ENCODE measurements around the gene ISM1.

ISM1 gene

GRCh38 chr20:13271098-13271497, 50.0 kb downstream of the ISM1 start:
- no peak for TF ChIP-seq CTCF (conservative IDR thresholded peaks at IDR 0.05; ENCODE audit: low read depth, low read length)
- no peak for DNase-seq (ENCODE audit: low read depth)
- no peak overlapping the region for H3K4me3 ChIP-seq (ENCODE audit: low read length)

- TF ChIP-seq CTCF (conservative IDR thresholded peaks at IDR 0.05; ENCODE audit: low read depth, low read length), result no peak
- H3K4me3 ChIP-seq (ENCODE audit: low read length), result no peak overlapping the region
- DNase-seq (ENCODE audit: low read depth), result no peak
Measured at GRCh38 chr20:13271977-13272975, 51.2 kb downstream of the ISM1 start.

DNA sequence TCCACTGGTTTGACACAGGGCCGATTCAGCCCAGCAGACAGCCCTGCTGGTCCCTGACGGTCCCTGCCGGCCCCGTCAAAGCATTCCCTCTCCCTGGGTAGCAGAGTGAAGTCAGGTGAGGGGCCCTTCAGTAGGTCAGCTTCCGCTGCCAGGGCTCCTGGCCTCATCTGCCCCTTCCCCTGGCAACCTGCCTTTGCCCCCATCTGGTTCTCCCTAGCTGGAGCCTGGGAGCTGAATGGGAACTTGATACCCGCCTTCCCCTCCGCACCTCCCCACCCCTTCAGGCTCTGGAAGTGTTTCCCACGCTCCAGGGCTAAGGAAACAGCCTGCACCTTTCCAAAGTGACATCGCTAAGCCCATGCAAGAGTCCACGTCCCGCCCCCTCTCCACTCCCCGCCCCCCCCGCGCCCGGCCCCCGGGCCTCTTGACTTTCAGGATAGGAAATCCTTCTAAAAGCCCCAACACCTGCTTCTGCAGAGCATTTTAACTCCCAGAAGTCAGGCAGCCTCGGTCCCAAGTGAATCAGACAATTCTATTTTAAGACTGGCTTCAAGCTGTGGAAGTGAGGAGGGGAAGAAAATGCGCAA, 53.3 kb downstream of the ISM1 start:
- no peak for TF ChIP-seq CTCF (conservative IDR thresholded peaks at IDR 0.05; ENCODE audit: low read depth, low read length)
- DNase-seq (ENCODE audit: low read depth), result no peak
- H3K4me3 ChIP-seq (ENCODE audit: low read length), result no peak overlapping the region

DNA sequence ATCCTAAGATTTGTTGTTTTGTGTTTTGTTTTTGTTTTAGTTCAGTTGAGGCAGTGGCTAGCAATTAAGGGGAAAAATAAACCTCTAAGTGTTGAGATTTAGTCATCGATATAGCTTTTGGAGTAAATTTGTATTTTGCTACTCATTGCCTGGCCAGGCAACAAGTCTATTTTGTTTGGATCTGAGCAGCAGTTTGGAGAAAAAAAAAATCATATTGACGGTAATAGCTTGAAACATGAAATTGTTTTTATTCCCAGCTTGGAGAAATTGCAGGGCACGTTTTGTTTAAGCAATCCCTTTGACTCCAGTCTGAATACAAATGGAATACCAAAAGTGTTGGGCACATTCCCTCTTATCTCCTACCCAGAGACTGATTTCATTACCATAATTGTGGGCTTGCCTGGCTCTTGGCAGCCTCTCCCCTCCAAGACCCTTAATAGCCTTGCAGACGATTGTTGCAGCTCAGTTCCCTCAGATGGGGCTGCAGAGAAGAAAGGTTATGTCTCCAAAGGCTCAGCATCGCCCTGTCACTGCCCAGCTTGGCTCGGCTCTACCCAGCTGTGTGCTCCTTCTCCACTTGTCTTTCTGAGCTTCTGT, 56.0 kb downstream of the ISM1 start:
- no peak for DNase-seq (ENCODE audit: low read depth)
- TF ChIP-seq CTCF (conservative IDR thresholded peaks at IDR 0.05; ENCODE audit: low read depth, low read length), result no peak
- H3K4me3 ChIP-seq (ENCODE audit: low read length), result no peak overlapping the region

DNA sequence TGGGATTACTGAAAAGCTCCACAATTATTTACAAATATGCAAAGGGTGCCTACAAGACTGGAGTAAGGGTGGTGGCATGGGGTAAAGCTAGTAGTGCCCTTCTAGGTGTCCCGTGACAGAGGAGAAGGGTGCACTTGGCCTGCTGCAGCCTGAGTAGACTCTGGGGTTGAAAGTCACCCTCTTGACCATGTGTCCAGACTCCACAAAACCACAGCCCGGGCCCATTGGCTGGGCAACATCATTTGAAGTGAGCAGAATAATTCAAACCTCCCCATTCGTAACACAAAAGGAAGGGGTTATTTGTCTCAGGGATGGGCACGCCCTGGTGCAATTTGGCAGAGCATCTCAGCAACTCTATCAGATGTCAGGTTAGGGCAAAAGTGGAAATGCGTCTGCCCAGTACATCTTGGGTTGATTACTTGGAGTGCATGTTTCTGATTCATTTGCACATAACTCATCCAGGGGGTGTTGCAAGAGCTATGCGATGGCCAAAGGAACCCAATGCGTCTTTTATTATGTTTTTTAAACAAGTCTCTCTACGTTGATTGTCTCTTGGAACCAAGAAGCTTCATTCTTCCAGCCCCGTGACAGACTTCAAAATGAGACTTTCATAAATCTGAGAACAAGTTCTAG, 56.7 kb downstream of the ISM1 start:
- DNase-seq (ENCODE audit: low read depth), result no peak
- no peak overlapping the region for H3K4me3 ChIP-seq (ENCODE audit: low read length)
- no peak for TF ChIP-seq CTCF (conservative IDR thresholded peaks at IDR 0.05; ENCODE audit: low read depth, low read length)

DNA sequence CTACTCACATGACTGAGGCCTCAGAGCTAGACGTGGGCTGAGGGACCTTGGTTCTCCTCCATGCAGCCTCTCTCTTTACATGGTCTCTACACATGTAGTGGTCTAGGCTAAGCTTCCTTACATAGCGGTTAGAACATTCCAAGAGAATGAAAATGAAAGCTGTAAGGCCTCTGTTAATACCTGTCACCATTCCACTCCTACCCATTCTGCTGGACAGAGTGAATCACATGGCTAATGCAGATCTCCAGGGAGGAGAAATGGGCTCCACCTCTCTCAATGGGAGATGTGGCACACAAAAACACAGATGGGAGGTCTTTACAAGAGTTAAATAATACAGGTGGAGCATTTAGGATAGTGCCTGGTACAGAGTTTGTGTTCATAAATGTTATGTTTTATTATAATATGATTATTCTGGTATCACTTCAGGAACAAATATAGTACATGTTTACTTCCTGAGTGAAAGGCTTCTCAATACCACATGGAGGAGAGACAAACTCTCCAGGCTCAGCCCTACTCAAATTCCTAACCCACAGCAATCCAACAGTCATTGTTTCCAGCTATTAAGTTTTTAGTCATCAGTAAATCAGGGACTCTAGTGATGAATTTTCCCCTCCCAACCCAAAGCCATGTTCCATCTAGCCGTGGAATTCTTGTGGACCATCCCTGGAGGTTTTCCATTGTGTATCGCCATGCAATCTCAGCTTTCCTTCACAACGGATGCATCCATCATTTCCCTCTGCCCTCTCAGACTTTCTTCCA, 57.9 kb downstream of the ISM1 start:
- H3K4me3 ChIP-seq (ENCODE audit: low read length), result no peak overlapping the region
- DNase-seq (ENCODE audit: low read depth), result no peak
- no peak for TF ChIP-seq CTCF (conservative IDR thresholded peaks at IDR 0.05; ENCODE audit: low read depth, low read length)

Data from retinal pigment epithelial cell (primary cell).